Fibroblast of pulmonary artery (primary cell): ENCODE data around the gene ALOX12B.
A peak's percentile ranks its signal among the peaks of the same experiment; 100 is the strongest.

Source experiments
- DNase-seq: peaks from one replicate; pipeline ENCODE4 v3.0.0-alpha.2; 2010; ENCODE audit warnings: low read depth
- H3K4me3 ChIP-seq: replicated peaks from 2 replicates; pipeline ENCODE4 v1.5.1; 2011; ENCODE audit warnings: low read depth, mild to moderate bottlenecking, control low read depth, low read length, moderate library complexity
- CTCF ChIP-seq: IDR thresholded peaks from 2 replicates; pipeline ENCODE4 v1.5.1; 2011; ENCODE audit warnings: mild to moderate bottlenecking, control low read depth, low read length, inconsistent platforms; ENCODE audit errors: missing control alignments

The ALOX12B gene

GRCh38 chr17:8125947-8126490 is 38.5 kb upstream of the ALOX12B start:
- TF ChIP-seq CTCF, result no peak
- peak overlapping the region; percentile 71 for H3K4me3 ChIP-seq
- no peak for DNase-seq

- TF ChIP-seq CTCF, result no peak
- peak overlapping the region; percentile 71 for H3K4me3 ChIP-seq
- DNase-seq, result peak; percentile 69
Measured at GRCh38 chr17:8125154-8125946, 37.8 kb upstream of the ALOX12B start.

GRCh38 chr17:8124350-8125153 is 37.0 kb upstream of the ALOX12B start:
- no peak for DNase-seq
- no peak for TF ChIP-seq CTCF
- H3K4me3 ChIP-seq, result peak overlapping the region; percentile 54

- H3K4me3 ChIP-seq, result peak within 1 kb of the TSS; percentile 54
- no peak for DNase-seq
- no peak for TF ChIP-seq CTCF
Measured at GRCh38 chr17:8123695-8124349, 36.3 kb upstream of the ALOX12B start, which contains the start of gene HES7. Gene HES7, minus strand, starts transcription at chr17:8124106. Its CDS starts 22 bp downstream, at chr17:8124084.

GRCh38 chr17:8122924-8123694 is 35.6 kb upstream of the ALOX12B start:
- no peak for DNase-seq
- peak overlapping the region; percentile 54 for H3K4me3 ChIP-seq
- TF ChIP-seq CTCF, result no peak

GRCh38 chr17:8122422-8122923 is 35.0 kb upstream of the ALOX12B start:
- DNase-seq, result no peak
- no peak for TF ChIP-seq CTCF
- H3K4me3 ChIP-seq, result peak overlapping the region; percentile 54
